Activated naive CD8-positive, alpha-beta T cell treated with anti-CD3 and anti-CD28 coated beads for 36 hours (primary cell): ENCODE results near the gene BCR. TPM values are rescaled to one million over a fixed set of nuclear protein-coding genes. Genes with fewer than 3 reads are reported as not detected.
"Not testable (repeated sequence)": the region's sequence is repeated elsewhere in the genome, so short reads cannot be mapped to it uniquely, and the experiment has no call there.

Experiments
- DNase-seq: peaks from one replicate; pipeline ENCODE4 v3.0.0; 2021
- H3K27ac Mint-ChIP-seq: one replicate; pipeline ENCODE4 v1.8.0; 2022; ENCODE audit warnings: mild to moderate bottlenecking, moderate library complexity, mixed read lengths
- H3K27me3 Mint-ChIP-seq: one replicate; pipeline ENCODE4 v1.8.0; 2022; ENCODE audit warnings: mild to moderate bottlenecking, mixed read lengths
- H3K36me3 Mint-ChIP-seq: one replicate; pipeline ENCODE4 v1.8.0; 2021; ENCODE audit warnings: mild to moderate bottlenecking, mixed read lengths
- H3K4me1 Mint-ChIP-seq: one replicate; pipeline ENCODE4 v1.8.0; 2021; ENCODE audit warnings: mixed read lengths
- H3K4me3 Mint-ChIP-seq: one replicate; pipeline ENCODE4 v1.8.0; 2022; ENCODE audit warnings: mild to moderate bottlenecking, moderate library complexity, mixed read lengths
- H3K9me3 Mint-ChIP-seq: one replicate; pipeline ENCODE4 v1.8.0; 2022; ENCODE audit warnings: mixed read lengths
- total RNA-seq, 2 experiments: library from RNA; stranded (reverse); gene quantifications; one replicate each; pipeline ENCODE4 v1.2.3, GENCODE V29; 2021

BCR gene
- total RNA-seq, 2 experiments from 2014 or later, result 28.3 to 32.0 TPM

DNA sequence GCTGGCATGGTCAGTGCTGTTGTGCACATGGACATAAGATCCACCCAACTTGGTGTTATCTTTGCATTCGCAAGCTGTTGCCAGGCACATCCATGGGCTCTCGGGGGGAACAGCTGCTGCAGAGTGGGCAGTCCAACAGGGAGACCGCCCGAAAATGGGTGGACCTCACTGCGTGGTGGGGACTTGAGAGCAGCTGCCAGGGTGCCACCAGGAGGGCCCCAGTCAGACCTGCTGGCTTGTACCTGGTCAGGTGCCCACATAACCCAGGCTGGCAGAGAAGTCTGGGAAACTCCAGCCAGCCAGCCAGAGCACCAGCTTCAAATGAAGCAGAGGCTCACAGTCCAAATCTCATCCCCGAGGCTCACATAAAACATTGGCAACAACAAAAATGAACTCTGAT lies 120.2 kb downstream of the BCR start:
- no peak overlapping the region for H3K4me3 Mint-ChIP-seq
- H3K27me3 Mint-ChIP-seq, result no peaks in the 10 kb centered on the region
- H3K9me3 Mint-ChIP-seq, result no peaks in the 10 kb centered on the region
- no peak overlapping the region for H3K27ac Mint-ChIP-seq
- DNase-seq, result no peak
- no peaks in the 10 kb centered on the region for H3K4me1 Mint-ChIP-seq
- H3K36me3 Mint-ChIP-seq, result no peaks in the 10 kb centered on the region

DNA sequence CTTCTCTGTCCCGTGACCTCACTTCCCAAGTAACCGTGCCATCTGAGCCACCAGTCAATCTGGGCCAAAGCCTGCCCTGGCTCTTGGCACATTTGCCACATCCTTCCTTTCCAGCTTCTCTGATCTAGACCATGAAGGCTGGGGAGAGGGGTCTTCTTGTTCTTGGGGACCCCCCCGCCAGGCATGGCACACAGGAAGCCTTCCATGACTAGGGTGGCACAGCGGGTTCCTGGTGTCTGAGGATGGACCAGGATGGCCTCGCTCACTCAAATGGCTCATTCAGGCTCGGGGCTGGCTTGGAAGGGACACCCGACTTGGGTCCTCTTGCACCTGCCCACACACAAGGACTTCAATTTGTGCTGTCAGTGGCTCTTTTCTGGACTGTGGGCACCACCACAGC lies 121.3 kb downstream of the BCR start:
- H3K27me3 Mint-ChIP-seq, result no peaks in the 10 kb centered on the region
- no peaks in the 10 kb centered on the region for H3K9me3 Mint-ChIP-seq
- DNase-seq, result no peak
- H3K4me3 Mint-ChIP-seq, result no peak overlapping the region
- no peak overlapping the region for H3K27ac Mint-ChIP-seq
- no peaks in the 10 kb centered on the region for H3K4me1 Mint-ChIP-seq
- H3K36me3 Mint-ChIP-seq, result no peaks in the 10 kb centered on the region

DNA sequence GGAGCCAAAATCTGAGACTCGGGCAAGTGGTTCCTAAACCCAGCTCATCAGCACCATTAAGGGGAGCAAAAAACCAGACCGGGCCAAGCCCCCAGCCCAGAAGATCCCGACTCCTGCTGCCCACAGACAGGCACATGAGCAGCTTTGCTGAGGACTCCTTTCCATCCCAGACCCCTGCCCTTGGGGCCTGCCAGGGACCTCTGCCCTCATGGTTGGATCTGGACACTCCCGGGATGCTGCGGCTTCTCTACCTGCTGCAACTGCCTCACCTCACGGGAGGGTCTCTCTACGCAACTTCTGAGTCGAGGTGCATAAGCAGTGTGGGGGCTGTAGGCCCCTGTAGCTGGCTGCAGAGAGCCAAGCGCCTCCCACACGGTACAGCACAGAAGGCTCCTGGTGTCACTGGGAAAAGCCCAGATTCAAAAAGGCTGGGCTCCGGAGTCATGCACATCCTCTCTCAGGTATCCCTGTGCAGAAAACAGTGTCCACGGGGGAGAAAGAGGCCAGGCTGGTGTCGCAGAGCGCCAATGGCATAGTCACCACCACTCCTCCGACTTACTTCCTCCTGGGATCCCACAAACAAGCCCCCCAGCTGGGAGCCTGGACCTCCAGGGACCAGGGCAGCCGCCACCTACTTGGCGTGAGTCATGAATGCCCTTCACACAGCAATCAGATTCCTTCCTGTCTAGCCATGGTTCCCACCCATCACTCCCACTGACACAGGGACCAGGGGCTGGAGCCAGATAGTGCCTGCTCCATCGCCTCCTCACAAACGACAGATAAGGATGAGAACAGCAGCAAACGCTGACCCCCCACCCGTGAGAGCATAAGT lies 122.1 kb downstream of the BCR start:
- H3K36me3 Mint-ChIP-seq, result no peaks in the 10 kb centered on the region
- no peak for DNase-seq
- no peaks in the 10 kb centered on the region for H3K4me1 Mint-ChIP-seq
- H3K27me3 Mint-ChIP-seq, result no peaks in the 10 kb centered on the region
- H3K27ac Mint-ChIP-seq, result no peak overlapping the region
- H3K4me3 Mint-ChIP-seq, result no peak overlapping the region
- no peaks in the 10 kb centered on the region for H3K9me3 Mint-ChIP-seq

DNA sequence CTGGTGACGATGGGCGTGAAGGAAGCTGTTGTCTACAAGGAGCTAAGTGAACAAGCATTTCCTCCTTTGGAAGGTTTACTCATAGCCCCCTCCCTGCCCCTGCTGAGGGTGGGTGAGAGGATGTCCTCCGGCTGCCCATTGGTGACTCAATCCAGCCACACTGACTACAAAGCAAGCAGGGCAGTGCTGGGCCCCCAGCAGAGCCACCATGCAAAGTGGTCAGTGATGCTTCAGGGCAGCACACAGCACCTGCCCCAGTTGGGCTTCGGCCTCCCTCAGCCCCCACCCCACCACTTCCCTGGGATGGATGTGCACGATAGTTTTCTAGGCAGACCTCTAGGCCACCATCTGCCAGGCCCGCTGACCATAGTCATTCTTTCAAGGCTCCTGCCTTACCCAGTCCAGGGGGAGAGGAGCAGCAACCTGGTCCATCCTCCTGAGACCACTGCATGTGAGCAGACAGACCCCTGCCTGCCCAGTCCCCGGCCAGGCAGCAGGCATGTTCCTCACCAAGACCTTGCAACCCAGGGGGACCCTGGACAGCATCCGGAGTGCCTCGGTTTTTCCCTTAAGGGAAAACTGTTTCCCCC lies 125.1 kb downstream of the BCR start:
- H3K4me1 Mint-ChIP-seq, result no peaks in the 10 kb centered on the region
- no peak overlapping the region for H3K4me3 Mint-ChIP-seq
- DNase-seq, result no peak
- no peak overlapping the region for H3K27ac Mint-ChIP-seq
- no peaks in the 10 kb centered on the region for H3K36me3 Mint-ChIP-seq
- H3K27me3 Mint-ChIP-seq, result no peaks in the 10 kb centered on the region
- H3K9me3 Mint-ChIP-seq, result no peaks in the 10 kb centered on the region

- Mint-ChIP-seq H3K4me3 (no peak overlapping the region), H3K27me3 (no peaks in the 10 kb centered on the region), H3K27ac (no peak overlapping the region), H3K4me1 (no peaks in the 10 kb centered on the region), H3K9me3 (no peaks in the 10 kb centered on the region), H3K36me3 (no peaks in the 10 kb centered on the region)
- no peak for DNase-seq
These were observed 125.6 kb downstream of the BCR start for GRCh38 chr22:23305922-23306374.

- no peak overlapping the region for H3K27ac Mint-ChIP-seq
- H3K36me3 Mint-ChIP-seq, result no peaks in the 10 kb centered on the region
- H3K4me1 Mint-ChIP-seq, result no peaks in the 10 kb centered on the region
- H3K27me3 Mint-ChIP-seq, result no peaks in the 10 kb centered on the region
- no peak overlapping the region for H3K4me3 Mint-ChIP-seq
- DNase-seq, result no peak
- no peaks in the 10 kb centered on the region for H3K9me3 Mint-ChIP-seq
These were observed 126.2 kb downstream of the BCR start for GRCh38 chr22:23306438-23306921.

DNA sequence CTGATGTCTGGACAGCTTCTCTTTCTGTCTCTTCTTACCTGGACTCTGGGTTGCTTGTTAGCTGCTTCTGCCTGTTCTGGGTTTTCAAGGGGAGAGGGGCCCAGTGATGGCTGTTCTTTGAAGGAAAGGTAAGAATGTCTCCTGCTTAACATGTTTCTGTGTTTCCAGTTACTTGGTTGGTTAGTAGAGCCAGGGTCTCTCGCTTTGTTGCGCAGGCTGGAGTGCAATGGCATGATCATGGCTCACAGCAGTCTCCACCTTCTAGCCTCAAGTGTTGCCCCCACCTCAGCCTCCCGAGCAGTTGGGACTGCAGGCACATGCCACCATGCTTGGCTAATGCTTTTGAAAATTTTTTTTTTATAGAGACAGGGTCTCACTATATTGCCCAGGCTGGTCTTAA lies 126.6 kb downstream of the BCR start:
- Mint-ChIP-seq H3K4me1 (no peaks in the 10 kb centered on the region), H3K9me3 (no peaks in the 10 kb centered on the region), H3K4me3 (no peak overlapping the region), H3K36me3 (no peaks in the 10 kb centered on the region), H3K27me3 (no peaks in the 10 kb centered on the region), H3K27ac (no peak overlapping the region)
- DNase-seq, result no peak

GRCh38 chr22:23307511-23307910 lies 127.2 kb downstream of the BCR start:
- not testable (repeated sequence) for H3K4me3 Mint-ChIP-seq, DNase-seq, H3K27ac Mint-ChIP-seq, H3K4me1 Mint-ChIP-seq, H3K9me3 Mint-ChIP-seq, H3K36me3 Mint-ChIP-seq, H3K27me3 Mint-ChIP-seq

DNA sequence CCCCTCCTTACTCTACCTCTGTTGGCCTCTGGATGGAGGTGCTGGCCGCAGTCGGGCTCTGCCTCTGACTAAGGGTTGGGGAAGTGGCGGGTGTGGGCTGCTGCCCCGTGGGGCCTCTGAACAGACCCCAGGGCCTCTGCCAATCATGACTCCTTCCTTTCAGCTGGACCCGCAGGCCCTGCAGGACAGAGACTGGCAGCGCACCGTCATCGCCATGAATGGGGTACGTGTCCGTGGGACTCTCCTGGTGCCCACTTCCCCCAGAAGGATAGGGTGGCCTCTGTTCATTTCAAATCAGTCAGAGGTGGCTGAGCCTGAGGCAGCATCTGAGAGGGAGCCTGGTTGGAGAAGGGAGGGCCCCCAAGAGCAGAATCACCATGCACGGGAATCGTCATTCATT lies 129.0 kb downstream of the BCR start:
- H3K27me3 Mint-ChIP-seq, H3K36me3 Mint-ChIP-seq, H3K27ac Mint-ChIP-seq, H3K9me3 Mint-ChIP-seq, H3K4me1 Mint-ChIP-seq, H3K4me3 Mint-ChIP-seq, DNase-seq: not testable (repeated sequence)

DNA sequence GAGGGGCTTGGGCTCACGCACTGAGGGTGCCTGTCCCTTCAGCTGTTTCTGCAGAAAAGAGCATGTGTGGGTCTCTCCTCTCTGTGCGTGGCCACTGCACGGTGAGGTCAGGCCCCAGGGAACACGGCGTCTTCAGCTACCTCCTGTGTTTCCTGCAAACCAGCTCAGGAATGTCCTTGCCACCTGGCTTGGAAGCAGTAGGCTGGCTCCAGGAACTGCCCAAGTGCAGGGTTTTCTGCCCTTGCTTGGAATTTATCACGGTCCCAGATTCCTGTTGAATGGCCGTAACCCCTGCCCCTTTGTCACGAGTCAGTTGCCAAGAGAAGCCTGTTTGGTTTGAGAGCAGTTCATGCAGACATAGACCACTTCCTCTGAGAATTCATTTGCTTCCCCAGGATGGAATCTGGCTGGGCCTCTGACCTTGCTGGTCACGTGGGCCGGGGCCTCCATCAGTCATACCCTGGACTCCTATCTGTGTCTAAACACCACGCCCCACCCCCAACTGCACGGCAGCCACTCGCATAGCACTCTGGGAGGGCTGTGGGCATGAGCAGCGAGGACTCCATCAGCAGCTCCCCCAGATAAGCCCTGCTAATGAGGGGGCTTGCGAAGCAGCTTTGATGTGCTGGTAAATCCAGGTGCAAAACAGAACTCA lies 130.3 kb downstream of the BCR start:
- H3K36me3 Mint-ChIP-seq, H3K27me3 Mint-ChIP-seq, H3K27ac Mint-ChIP-seq, DNase-seq, H3K4me3 Mint-ChIP-seq, H3K9me3 Mint-ChIP-seq, H3K4me1 Mint-ChIP-seq: not testable (repeated sequence)

DNA sequence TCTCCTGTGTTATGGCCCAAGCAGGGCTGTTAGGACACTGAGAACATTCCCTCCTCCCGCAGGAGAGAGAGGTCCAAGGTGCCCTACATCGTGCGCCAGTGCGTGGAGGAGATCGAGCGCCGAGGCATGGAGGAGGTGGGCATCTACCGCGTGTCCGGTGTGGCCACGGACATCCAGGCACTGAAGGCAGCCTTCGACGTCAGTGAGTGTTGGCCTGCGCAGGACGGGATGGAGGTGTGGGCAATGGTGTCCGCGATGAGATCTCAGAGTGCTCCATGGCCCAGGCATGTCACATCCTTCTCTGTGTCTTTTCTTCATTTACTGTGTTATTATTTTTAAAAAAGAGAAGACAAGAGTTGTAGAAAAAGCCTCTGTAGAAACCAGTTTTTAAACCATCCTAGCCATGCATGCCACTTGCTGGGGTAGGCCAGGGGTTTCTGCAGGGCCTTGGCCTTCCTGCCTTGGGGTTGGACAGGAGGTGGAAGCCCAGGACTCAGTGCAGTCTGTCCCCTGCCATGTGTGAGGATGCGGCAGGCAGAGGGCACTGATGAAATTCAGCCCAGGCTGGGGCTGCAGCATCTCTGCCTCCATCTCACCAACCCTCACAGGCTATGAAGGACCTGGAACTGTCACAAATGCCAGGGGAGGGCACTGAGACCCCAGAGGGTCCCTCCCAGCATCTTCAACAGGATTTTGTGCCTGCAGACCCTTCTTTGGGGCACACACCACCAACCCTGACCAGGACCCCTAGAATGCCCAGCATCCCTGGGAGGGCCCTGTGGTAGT lies 131.5 kb downstream of the BCR start:
- not testable (repeated sequence) for H3K36me3 Mint-ChIP-seq, H3K27ac Mint-ChIP-seq, H3K27me3 Mint-ChIP-seq, H3K4me3 Mint-ChIP-seq, H3K9me3 Mint-ChIP-seq, H3K4me1 Mint-ChIP-seq, DNase-seq

- no peaks in the 10 kb centered on the region for H3K27me3 Mint-ChIP-seq
- peak overlapping the region; percentile 1 for H3K27ac Mint-ChIP-seq
- H3K4me3 Mint-ChIP-seq, result no peak overlapping the region
- DNase-seq, result no peak
- no peaks in the 10 kb centered on the region for H3K4me1 Mint-ChIP-seq
- no peaks in the 10 kb centered on the region for H3K36me3 Mint-ChIP-seq
- H3K9me3 Mint-ChIP-seq, result no peaks in the 10 kb centered on the region
These were observed 133.7 kb downstream of the BCR start for GRCh38 chr22:23313791-23314567.

GRCh38 chr22:23315341-23315917 lies 135.1 kb downstream of the BCR start:
- H3K9me3 Mint-ChIP-seq, result no peaks in the 10 kb centered on the region
- no peaks in the 10 kb centered on the region for H3K27me3 Mint-ChIP-seq
- H3K36me3 Mint-ChIP-seq, result no peaks in the 10 kb centered on the region
- H3K27ac Mint-ChIP-seq, result no peak overlapping the region
- H3K4me3 Mint-ChIP-seq, result no peak overlapping the region
- DNase-seq, result peak; percentile 50
- no peaks in the 10 kb centered on the region for H3K4me1 Mint-ChIP-seq

- not testable (repeated sequence) for DNase-seq, H3K27ac Mint-ChIP-seq
These were observed 136.3 kb downstream of the BCR start for GRCh38 chr22:23316596-23316995.

More at GRCh38 chr22:23316596-23316995, 136.3 kb downstream of the BCR start:
- H3K36me3 Mint-ChIP-seq, H3K4me3 Mint-ChIP-seq, H3K27me3 Mint-ChIP-seq, H3K4me1 Mint-ChIP-seq, H3K9me3 Mint-ChIP-seq: not testable (repeated sequence)
